Measurements from ENCODE around the gene LETM1. TPM values are rescaled to one million over a fixed set of nuclear protein-coding genes. Genes with fewer than 3 reads are reported as not detected.

LETM1 gene
- total and polyA plus RNA-seq, 4 donors: 12.2 to 46.9 (median 24.1) TPM

DNA sequence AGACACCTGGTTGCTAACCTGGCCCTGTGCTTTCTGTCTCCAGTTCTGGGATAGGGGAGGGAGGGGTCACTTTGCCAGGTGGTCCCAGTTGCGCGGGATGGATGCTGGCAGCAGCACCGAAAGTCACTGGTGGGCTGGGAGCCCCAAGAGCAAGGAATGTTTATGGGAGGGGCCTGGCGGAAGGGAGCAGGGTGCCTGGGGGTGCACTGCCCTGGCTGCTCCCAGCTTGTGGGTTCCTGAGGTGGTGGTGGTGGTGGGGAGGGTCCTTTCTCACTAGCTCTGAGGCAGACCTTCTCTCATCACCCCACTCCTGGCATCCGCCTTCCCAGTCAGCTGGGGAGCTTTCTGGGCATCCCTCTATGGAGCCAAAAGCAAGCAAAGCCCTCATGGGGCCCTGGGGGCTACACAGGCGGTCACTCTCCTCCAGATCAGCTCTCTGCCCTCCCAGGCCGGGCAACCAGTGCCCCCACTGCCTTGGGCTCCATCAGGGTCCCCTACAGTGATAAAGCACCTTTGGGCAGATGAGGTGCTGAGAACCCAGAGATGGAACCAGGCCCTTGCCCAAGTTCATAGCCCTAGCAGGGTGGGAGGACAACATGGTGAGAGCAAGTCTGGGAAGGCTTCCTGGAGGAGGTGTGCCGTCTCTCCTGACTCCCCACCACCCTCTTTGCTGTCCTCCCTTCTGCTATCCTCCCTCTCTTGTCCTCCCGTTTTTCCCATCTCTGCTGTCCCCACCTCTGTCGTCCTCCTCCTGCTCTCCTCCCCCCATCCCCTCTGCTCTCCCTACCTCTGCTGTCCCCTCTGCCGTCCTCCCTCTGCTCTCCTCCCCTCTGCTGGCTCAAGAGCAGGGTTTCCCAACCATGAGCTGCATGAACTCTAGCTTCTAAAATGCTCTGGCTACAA, 46.9 kb downstream of the LETM1 start:
- Histone ChIP-seq H3K9ac (ENCODE audit: low read depth in 1 of 2, low read length in 2 of 2) (no peak overlapping the region), H3K4me1 (ENCODE audit: control insufficient read depth in 4 of 4, insufficient read depth in 4 of 4, low read length in 3 of 4) (peaks cover 8 to 41% (median 24%) of the 10 kb centered on the region in 4 donors), H3K27ac (ENCODE audit: low read depth in 1 of 2, low read length in 2 of 2) (no peak overlapping the region), H3K27me3 (ENCODE audit: control insufficient read depth in 4 of 4, insufficient read depth in 4 of 4, low read length in 3 of 4) (no peaks in the 10 kb centered on the region), H3K9me3 (ENCODE audit: control insufficient read depth in 4 of 4, low read length in 3 of 4) (no peaks in the 10 kb centered on the region), H3K36me3 (ENCODE audit: control insufficient read depth in 4 of 4, insufficient read depth in 3 of 4, low read depth in 1 of 4, low read length in 3 of 4) (peaks cover 7 to 22% (median 8%) of the 10 kb centered on the region in 4 donors), H3K4me3 (ENCODE audit: low read depth in 1 of 3, low read length in 3 of 3) (no peak overlapping the region)
- DNase-seq (ENCODE audit: low spot score): no peak
- TF ChIP-seq, protein P1, sequence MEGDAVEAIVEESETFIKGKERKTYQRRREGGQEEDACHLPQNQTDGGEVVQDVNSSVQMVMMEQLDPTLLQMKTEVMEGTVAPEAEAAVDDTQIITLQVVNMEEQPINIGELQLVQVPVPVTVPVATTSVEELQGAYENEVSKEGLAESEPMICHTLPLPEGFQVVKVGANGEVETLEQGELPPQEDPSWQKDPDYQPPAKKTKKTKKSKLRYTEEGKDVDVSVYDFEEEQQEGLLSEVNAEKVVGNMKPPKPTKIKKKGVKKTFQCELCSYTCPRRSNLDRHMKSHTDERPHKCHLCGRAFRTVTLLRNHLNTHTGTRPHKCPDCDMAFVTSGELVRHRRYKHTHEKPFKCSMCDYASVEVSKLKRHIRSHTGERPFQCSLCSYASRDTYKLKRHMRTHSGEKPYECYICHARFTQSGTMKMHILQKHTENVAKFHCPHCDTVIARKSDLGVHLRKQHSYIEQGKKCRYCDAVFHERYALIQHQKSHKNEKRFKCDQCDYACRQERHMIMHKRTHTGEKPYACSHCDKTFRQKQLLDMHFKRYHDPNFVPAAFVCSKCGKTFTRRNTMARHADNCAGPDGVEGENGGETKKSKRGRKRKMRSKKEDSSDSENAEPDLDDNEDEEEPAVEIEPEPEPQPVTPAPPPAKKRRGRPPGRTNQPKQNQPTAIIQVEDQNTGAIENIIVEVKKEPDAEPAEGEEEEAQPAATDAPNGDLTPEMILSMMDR (IDR thresholded peaks at IDR 0.05; ENCODE audit: low read depth, low read length, missing input control): no peak
- TF ChIP-seq TAF1 (conservative IDR thresholded peaks at IDR 0.05) (no peak), FOXA2 (IDR thresholded peaks at IDR 0.05) (no peak), YY1 (IDR thresholded peaks at IDR 0.05) (no peak), RAD21 (IDR thresholded peaks at IDR 0.05) (no peak), JUND (IDR thresholded peaks at IDR 0.05) (no peak), NR2F2 (IDR thresholded peaks at IDR 0.05) (no peak), SP1 (IDR thresholded peaks at IDR 0.05) (no peak), FOXA1 (IDR thresholded peaks at IDR 0.05) (no peak), HNF4G (IDR thresholded peaks at IDR 0.05) (no peak), HNF4A (conservative IDR thresholded peaks at IDR 0.05) (no peak), EGR1 (IDR thresholded peaks at IDR 0.05; ENCODE audit: low read depth in 2 of 2) (no peak), GABPA (IDR thresholded peaks at IDR 0.05 in 1 of 2, conservative IDR thresholded peaks at IDR 0.05 in 1 of 2) (no peak), RXRA (IDR thresholded peaks at IDR 0.05) (no peak)
- TF ChIP-seq, protein P2, sequence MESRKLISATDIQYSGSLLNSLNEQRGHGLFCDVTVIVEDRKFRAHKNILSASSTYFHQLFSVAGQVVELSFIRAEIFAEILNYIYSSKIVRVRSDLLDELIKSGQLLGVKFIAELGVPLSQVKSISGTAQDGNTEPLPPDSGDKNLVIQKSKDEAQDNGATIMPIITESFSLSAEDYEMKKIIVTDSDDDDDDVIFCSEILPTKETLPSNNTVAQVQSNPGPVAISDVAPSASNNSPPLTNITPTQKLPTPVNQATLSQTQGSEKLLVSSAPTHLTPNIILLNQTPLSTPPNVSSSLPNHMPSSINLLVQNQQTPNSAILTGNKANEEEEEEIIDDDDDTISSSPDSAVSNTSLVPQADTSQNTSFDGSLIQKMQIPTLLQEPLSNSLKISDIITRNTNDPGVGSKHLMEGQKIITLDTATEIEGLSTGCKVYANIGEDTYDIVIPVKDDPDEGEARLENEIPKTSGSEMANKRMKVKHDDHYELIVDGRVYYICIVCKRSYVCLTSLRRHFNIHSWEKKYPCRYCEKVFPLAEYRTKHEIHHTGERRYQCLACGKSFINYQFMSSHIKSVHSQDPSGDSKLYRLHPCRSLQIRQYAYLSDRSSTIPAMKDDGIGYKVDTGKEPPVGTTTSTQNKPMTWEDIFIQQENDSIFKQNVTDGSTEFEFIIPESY (IDR thresholded peaks at IDR 0.05): no peak
- TF ChIP-seq, protein P3, sequence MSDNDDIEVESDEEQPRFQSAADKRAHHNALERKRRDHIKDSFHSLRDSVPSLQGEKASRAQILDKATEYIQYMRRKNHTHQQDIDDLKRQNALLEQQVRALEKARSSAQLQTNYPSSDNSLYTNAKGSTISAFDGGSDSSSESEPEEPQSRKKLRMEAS (IDR thresholded peaks at IDR 0.05): no peak
- TF ChIP-seq, protein P4, sequence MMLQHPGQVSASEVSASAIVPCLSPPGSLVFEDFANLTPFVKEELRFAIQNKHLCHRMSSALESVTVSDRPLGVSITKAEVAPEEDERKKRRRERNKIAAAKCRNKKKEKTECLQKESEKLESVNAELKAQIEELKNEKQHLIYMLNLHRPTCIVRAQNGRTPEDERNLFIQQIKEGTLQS (IDR thresholded peaks at IDR 0.05): no peak
- TF ChIP-seq, protein P5, sequence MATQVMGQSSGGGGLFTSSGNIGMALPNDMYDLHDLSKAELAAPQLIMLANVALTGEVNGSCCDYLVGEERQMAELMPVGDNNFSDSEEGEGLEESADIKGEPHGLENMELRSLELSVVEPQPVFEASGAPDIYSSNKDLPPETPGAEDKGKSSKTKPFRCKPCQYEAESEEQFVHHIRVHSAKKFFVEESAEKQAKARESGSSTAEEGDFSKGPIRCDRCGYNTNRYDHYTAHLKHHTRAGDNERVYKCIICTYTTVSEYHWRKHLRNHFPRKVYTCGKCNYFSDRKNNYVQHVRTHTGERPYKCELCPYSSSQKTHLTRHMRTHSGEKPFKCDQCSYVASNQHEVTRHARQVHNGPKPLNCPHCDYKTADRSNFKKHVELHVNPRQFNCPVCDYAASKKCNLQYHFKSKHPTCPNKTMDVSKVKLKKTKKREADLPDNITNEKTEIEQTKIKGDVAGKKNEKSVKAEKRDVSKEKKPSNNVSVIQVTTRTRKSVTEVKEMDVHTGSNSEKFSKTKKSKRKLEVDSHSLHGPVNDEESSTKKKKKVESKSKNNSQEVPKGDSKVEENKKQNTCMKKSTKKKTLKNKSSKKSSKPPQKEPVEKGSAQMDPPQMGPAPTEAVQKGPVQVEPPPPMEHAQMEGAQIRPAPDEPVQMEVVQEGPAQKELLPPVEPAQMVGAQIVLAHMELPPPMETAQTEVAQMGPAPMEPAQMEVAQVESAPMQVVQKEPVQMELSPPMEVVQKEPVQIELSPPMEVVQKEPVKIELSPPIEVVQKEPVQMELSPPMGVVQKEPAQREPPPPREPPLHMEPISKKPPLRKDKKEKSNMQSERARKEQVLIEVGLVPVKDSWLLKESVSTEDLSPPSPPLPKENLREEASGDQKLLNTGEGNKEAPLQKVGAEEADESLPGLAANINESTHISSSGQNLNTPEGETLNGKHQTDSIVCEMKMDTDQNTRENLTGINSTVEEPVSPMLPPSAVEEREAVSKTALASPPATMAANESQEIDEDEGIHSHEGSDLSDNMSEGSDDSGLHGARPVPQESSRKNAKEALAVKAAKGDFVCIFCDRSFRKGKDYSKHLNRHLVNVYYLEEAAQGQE (IDR thresholded peaks at IDR 0.05): no peak
- 77% methylated on average over 11 of the region's 11 CpGs for WGBS

Data from liver (tissue), 9 donors.